Mesothelial cell of epicardium (in vitro differentiated cells): ENCODE data around the gene CLP1. TPM values are rescaled to one million over a fixed set of nuclear protein-coding genes. Genes with fewer than 3 reads are reported as not detected.

Source experiments
- DNase-seq, 2 experiments: peaks; one replicate each; pipeline ENCODE4 v3.0.0; 2021; ENCODE audit warnings: low spot score in 2 of 2; ENCODE audit not compliant: unreplicated experiment in 2 of 2
- H3K27ac Mint-ChIP-seq: 2 replicates; pipeline ENCODE4 v1.8.0; 2021; ENCODE audit warnings: mixed read lengths
- H3K27me3 Mint-ChIP-seq: 2 replicates; pipeline ENCODE4 v1.8.0; 2021; ENCODE audit warnings: low read depth, mixed read lengths
- H3K36me3 Mint-ChIP-seq: 2 replicates; pipeline ENCODE4 v1.8.0; 2021; ENCODE audit warnings: mixed read lengths
- H3K4me1 Mint-ChIP-seq: 2 replicates; pipeline ENCODE4 v1.8.0; 2021; ENCODE audit warnings: mixed read lengths
- H3K4me3 Mint-ChIP-seq: 2 replicates; pipeline ENCODE4 v1.8.0; 2021; ENCODE audit warnings: mild to moderate bottlenecking, moderate library complexity, mixed read lengths
- H3K9me3 Mint-ChIP-seq: 2 replicates; pipeline ENCODE4 v1.8.0; 2021; ENCODE audit warnings: mixed read lengths
- CTCF ChIP-seq: fragments of 200-600 bp; sonication (generic); IDR thresholded peaks from one replicate; pipeline ENCODE4 v1.5.0; 2021; ENCODE audit warnings: antibody characterized with exemption; ENCODE audit not compliant: unreplicated experiment
- total RNA-seq: library from RNA; stranded (reverse); gene quantifications from 3 replicates; pipeline ENCODE4 v1.2.1, GENCODE V29; 2021

CLP1 gene
- total RNA-seq, 1 donor from 2014 or later, result 19.5 TPM

- TF ChIP-seq CTCF, result no peak
- H3K4me3 Mint-ChIP-seq, result no peak overlapping the region
- peaks cover 28% of the 10 kb centered on the region for H3K4me1 Mint-ChIP-seq
- H3K27me3 Mint-ChIP-seq, result no peaks in the 10 kb centered on the region
- peaks cover 2% of the 10 kb centered on the region for H3K36me3 Mint-ChIP-seq
- DNase-seq, result no peak
- no peak overlapping the region for H3K27ac Mint-ChIP-seq
- no peaks in the 10 kb centered on the region for H3K9me3 Mint-ChIP-seq
Observed at GRCh38 chr11:57630171-57630570, 27.4 kb upstream of the CLP1 start.

GRCh38 chr11:57632116-57632515, 25.4 kb upstream of the CLP1 start:
- no peaks in the 10 kb centered on the region for H3K9me3 Mint-ChIP-seq
- no peak for TF ChIP-seq CTCF
- no peak overlapping the region for H3K4me3 Mint-ChIP-seq
- H3K27me3 Mint-ChIP-seq, result no peaks in the 10 kb centered on the region
- no peak for DNase-seq
- peaks cover 2% of the 10 kb centered on the region for H3K36me3 Mint-ChIP-seq
- H3K4me1 Mint-ChIP-seq, result peaks cover 33% of the 10 kb centered on the region
- no peak overlapping the region for H3K27ac Mint-ChIP-seq

- Mint-ChIP-seq H3K4me3 (no peak overlapping the region), H3K4me1 (peaks cover 41% of the 10 kb centered on the region), H3K36me3 (no peaks in the 10 kb centered on the region), H3K9me3 (no peaks in the 10 kb centered on the region), H3K27me3 (no peaks in the 10 kb centered on the region), H3K27ac (peak overlapping the region; percentile 73)
- peak in 1 of 2 experiments; percentile 45 for DNase-seq
- no peak for TF ChIP-seq CTCF
Observed at GRCh38 chr11:57633394-57634070, 24.0 kb upstream of the CLP1 start.

- peak overlapping the region; percentile 73 for H3K27ac Mint-ChIP-seq
- no peaks in the 10 kb centered on the region for H3K9me3 Mint-ChIP-seq
- peaks cover 35% of the 10 kb centered on the region for H3K4me1 Mint-ChIP-seq
- DNase-seq, result no peak
- no peaks in the 10 kb centered on the region for H3K27me3 Mint-ChIP-seq
- no peak for TF ChIP-seq CTCF
- H3K36me3 Mint-ChIP-seq, result no peaks in the 10 kb centered on the region
- H3K4me3 Mint-ChIP-seq, result no peak overlapping the region
Observed at GRCh38 chr11:57634311-57634710, 23.3 kb upstream of the CLP1 start.

- Mint-ChIP-seq H3K27me3 (no peaks in the 10 kb centered on the region), H3K27ac (no peak overlapping the region), H3K36me3 (no peaks in the 10 kb centered on the region), H3K4me3 (no peak overlapping the region), H3K9me3 (no peaks in the 10 kb centered on the region), H3K4me1 (peaks cover 38% of the 10 kb centered on the region)
- TF ChIP-seq CTCF, result no peak
- no peak for DNase-seq
Observed at GRCh38 chr11:57635246-57635645, 22.3 kb upstream of the CLP1 start.

GRCh38 chr11:57637626-57638004, 19.9 kb upstream of the CLP1 start:
- H3K9me3 Mint-ChIP-seq, result no peaks in the 10 kb centered on the region
- peaks cover 55% of the 10 kb centered on the region for H3K4me1 Mint-ChIP-seq
- TF ChIP-seq CTCF, result no peak
- H3K27me3 Mint-ChIP-seq, result no peaks in the 10 kb centered on the region
- H3K36me3 Mint-ChIP-seq, result no peaks in the 10 kb centered on the region
- H3K4me3 Mint-ChIP-seq, result peak overlapping the region; percentile 90
- peak overlapping the region; percentile 99 for H3K27ac Mint-ChIP-seq
- peak; percentile 62 to 78 for DNase-seq
